ENCODE results near the gene RHBDD2.

DNA sequence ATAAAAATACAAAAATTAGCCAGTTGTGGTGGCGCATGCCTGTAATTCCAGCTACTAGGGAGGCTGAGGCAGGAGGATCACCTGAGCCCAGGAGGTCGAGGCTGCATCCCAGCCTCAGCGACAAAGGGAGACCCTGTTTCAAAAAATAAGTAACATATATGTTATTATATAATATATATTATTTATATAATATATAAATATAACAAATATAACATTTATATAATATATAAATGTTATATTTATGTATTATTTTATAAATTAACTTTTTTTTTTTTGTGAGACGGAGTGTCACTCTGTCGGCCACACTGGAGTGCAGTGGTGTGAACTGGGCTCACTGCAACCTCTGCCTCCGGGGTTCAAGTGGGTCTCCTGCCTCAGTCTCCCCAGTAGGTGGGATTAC, 34.6 kb downstream of the RHBDD2 start:
- TF ChIP-seq, protein P1, sequence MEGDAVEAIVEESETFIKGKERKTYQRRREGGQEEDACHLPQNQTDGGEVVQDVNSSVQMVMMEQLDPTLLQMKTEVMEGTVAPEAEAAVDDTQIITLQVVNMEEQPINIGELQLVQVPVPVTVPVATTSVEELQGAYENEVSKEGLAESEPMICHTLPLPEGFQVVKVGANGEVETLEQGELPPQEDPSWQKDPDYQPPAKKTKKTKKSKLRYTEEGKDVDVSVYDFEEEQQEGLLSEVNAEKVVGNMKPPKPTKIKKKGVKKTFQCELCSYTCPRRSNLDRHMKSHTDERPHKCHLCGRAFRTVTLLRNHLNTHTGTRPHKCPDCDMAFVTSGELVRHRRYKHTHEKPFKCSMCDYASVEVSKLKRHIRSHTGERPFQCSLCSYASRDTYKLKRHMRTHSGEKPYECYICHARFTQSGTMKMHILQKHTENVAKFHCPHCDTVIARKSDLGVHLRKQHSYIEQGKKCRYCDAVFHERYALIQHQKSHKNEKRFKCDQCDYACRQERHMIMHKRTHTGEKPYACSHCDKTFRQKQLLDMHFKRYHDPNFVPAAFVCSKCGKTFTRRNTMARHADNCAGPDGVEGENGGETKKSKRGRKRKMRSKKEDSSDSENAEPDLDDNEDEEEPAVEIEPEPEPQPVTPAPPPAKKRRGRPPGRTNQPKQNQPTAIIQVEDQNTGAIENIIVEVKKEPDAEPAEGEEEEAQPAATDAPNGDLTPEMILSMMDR (IDR thresholded peaks at IDR 0.05) = no peak
- no peak for TF ChIP-seq POLR2A (IDR thresholded peaks at IDR 0.05)

Data from right lobe of liver (tissue), 4 donors.